Measurements from ENCODE around the gene PODNL1.
"Not testable (repeated sequence)": the region's sequence is repeated elsewhere in the genome, so short reads cannot be mapped to it uniquely, and the experiment has no call there.

PODNL1 gene

DNA sequence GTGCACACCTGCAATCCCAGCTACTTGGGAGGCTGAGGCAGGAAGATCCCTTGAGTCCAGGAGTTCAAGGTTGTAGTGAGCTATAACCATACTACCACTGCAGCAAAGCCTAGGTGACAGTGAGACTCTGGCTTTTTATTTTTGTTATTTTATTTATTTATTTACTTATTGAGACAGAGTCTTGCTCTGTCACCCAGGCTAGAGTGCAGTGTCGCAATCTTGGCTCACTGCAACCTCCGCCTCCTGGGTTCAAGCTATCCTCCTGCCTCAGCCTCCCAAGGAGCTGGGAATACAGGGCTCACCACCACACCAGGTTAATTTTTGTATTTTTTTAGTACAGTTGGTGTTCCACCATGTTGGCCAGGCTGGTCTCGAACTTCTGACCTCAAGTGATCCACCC lies 35.3 kb upstream of the PODNL1 start:
- DNase-seq (ENCODE audit: low read depth in 2 of 2, low spot score in 1 of 2), result not testable (repeated sequence)

- DNase-seq (ENCODE audit: low read depth in 2 of 2, low spot score in 1 of 2), result no peak
Measured at GRCh38 chr19:13972368-13973155, 34.3 kb upstream of the PODNL1 start.

GRCh38 chr19:13971868-13972267 lies 33.7 kb upstream of the PODNL1 start:
- DNase-seq (ENCODE audit: low read depth in 2 of 2, low spot score in 1 of 2), result not testable (repeated sequence)

GRCh38 chr19:13969897-13970296 lies 31.7 kb upstream of the PODNL1 start:
- DNase-seq (ENCODE audit: low read depth in 2 of 2, low spot score in 1 of 2), result no peak

- no peak for DNase-seq (ENCODE audit: low read depth in 2 of 2, low spot score in 1 of 2)
Measured at GRCh38 chr19:13968999-13969398, 30.8 kb upstream of the PODNL1 start.

GRCh38 chr19:13968383-13968935 lies 30.2 kb upstream of the PODNL1 start:
- no peak for DNase-seq (ENCODE audit: low read depth in 2 of 2, low spot score in 1 of 2)

DNA sequence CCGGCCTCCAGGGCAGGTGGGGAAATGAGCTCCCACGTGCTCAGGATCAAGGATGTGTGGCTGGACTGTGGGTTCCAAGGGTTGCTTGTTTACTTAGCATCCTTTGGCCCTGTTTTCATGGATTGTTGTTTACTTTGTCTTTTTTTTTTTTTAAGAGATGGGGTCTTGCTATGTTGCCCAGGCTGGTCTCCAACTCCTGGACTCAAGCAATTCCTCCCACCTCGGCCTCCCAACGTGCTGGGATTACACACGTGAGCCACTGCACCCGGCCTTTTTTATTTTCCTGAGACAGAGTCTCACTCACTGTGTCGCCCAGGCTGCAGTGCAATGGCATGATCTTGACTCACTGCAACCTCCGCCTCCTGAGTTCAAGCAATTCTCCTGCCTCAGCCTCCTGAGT lies 29.0 kb upstream of the PODNL1 start:
- DNase-seq (ENCODE audit: low read depth in 2 of 2, low spot score in 1 of 2), result not testable (repeated sequence)

GRCh38 chr19:13966684-13967128 lies 28.5 kb upstream of the PODNL1 start:
- no peak for DNase-seq (ENCODE audit: low read depth in 2 of 2, low spot score in 1 of 2)

- DNase-seq (ENCODE audit: low read depth in 2 of 2, low spot score in 1 of 2), result no peak
Measured at GRCh38 chr19:13965926-13966683, 27.9 kb upstream of the PODNL1 start.

DNA sequence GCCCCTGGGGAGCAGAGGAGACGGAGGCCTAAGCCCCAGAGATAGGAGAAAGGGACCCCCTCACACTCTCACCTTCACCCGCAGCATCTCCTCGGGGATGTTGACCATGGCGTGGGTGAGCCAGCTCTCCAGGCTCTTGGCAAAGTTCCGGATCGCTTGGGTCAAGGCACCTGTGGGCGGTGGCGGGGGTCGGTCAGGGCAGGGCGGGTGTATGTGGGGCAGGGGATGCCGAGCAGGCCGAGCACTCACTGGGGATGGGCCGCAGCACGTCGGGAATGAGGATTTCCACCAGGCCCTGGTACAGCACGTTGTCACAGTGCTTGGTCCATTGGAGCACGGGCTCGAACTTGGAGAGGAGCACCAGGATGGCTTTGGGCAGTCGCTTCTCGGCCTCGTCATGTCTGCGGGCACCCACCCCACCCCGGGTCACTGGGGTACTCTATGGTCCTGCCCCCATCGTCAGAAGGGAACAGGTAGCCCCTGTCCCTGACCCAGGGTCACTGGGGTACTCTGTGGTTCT lies 27.2 kb upstream of the PODNL1 start:
- DNase-seq (ENCODE audit: low read depth in 2 of 2, low spot score in 1 of 2), result no peak

DNA sequence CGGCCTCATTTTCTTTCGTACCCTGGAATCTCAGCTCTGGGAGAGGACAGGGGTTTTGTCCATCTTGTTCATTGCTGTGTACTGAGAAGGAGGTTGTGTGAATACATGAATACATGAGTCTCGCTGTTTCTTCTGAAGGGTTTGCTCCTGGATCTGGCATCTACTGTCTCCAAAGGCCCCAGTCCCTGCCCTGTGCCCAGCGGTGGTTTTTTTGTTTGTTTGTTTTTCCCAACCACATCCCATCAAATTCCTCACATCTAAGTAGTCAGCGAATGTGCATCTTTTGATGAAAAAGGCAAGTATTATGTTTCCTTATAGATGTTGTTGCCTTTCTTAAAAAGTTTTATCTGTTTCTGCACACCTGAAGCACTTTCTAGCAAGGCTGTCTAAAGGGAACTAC lies 26.6 kb upstream of the PODNL1 start:
- no peak for DNase-seq (ENCODE audit: low read depth in 2 of 2, low spot score in 1 of 2)

DNA sequence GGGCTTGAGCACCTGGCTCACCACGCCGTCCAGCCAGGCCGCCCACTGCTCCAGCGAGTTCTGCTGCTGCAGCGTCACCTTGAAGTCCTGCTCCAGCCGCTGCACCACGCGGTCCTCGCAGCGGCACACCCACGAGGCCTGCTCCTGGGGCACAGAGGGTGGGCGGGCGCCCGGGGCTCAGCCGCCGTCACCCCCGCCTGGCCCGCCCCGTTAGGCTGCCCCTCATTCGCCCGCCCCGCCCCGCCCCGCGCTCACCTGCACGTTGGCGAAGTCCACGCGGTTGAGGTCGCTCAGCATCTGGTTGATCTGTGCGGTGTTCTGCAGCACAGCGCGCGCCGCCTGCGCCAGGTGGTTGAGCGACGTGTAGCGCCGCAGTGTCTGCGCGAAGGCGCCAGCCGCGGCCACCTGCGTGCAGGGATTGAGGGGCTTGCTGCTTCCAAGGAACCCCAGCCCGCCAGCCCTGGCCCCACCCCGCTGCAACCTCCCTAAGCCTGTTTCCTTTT lies 25.4 kb upstream of the PODNL1 start:
- DNase-seq (ENCODE audit: low read depth in 2 of 2, low spot score in 1 of 2), result no peak

GRCh38 chr19:13962699-13963602 lies 24.7 kb upstream of the PODNL1 start:
- DNase-seq (ENCODE audit: low read depth in 2 of 2, low spot score in 1 of 2), result no peak

DNA sequence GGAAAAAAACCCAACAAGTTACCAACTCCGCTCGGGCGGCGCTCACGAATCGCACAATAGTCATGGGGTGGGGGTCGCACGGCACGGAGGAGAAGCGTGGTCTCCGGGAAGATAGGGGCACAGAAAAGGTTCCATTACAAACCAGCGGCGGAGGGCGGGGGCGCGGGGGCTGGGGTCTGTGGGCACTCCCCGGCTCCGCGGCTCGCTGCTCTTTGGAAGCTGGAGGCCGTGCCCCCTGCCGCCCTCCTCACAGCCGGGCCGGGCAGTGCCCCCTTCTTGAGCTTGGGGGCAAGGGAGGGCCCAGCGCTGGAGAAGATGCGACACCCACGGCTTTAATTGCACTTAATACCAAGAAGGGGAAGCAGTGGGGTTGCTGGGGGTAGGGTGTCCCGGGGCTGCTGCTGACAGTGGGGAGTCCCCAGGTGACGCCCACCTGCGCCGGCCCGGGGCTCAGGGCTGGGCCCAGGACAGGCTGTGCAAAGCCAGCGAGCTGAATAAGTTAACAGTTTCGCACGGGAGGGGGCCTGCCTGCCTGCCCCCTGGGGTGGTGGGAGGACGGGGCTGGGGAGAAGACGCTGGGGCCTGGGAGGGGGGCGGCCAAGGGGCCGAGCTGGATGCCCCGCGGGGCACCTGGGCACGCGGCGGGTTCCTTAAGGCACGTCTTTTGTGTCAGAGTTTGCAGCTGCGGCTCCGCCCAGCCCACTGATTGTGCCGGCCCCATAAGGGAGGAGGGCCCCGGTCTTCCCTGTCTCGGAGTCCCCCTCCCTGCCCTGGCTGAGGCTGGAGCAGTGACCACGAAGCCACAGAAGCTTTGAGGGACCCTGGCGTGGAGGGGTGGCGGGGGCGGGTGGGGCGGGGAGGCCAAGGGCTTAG lies 23.8 kb upstream of the PODNL1 start:
- DNase-seq (ENCODE audit: low read depth in 2 of 2, low spot score in 1 of 2), result no peak

GRCh38 chr19:13960863-13961784 lies 22.9 kb upstream of the PODNL1 start:
- DNase-seq (ENCODE audit: low read depth in 2 of 2, low spot score in 1 of 2), result no peak

- no peak for DNase-seq (ENCODE audit: low read depth in 2 of 2, low spot score in 1 of 2)
Measured at GRCh38 chr19:13959962-13960862, 22.0 kb upstream of the PODNL1 start.

DNA sequence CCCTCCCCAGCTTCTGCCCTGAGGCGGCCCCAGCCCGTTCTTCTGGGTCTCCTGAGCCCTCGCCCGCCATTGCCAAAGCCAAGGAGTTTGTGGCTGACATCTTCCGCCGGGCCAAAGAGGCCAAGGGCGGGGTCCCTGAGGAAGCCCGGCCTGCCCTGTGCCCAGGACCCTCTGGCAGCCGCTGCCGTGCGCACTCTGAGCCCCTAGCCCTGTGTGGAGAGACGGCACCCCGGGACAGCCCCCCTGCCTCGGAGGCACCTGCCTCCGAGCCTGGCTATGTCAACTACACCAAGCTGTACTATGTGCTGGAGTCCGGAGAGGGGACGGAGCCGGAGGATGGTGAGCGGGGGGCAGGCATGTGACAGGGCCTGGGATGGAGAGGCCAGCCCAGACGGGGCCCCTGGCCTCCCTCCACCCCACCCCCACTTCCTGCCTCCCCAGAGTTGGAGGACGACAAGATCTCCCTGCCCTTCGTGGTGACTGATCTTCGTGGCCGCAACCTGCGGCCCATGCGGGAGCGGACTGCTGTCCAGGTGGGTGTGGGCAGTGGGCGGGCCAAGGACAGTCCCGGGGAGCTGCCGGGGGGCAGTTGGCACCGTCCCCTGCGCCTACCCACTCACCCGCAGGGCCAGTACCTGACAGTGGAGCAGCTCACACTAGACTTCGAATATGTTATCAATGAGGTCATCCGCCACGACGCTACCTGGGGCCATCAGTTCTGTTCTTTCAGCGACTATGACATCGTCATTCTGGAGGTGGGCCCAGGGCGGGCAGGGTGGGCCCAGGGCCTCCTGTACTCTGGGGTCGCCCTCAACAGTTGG lies 21.1 kb upstream of the PODNL1 start:
- DNase-seq (ENCODE audit: low read depth in 2 of 2, low spot score in 1 of 2), result no peak
